Rectal smooth muscle tissue (tissue), 1 donor: ENCODE measurements around the gene BRIP1.
"Not testable (repeated sequence)": the region's sequence is repeated elsewhere in the genome, so short reads cannot be mapped to it uniquely, and the experiment has no call there.

Source experiments
- H3K27ac ChIP-seq: one replicate; pipeline ENCODE4 v1.7.0; 2013; ENCODE audit warnings: low read depth, low read length, inconsistent platforms
- H3K27me3 ChIP-seq: one replicate; pipeline ENCODE4 v1.7.0; 2013; ENCODE audit warnings: low read length; ENCODE audit not compliant: control insufficient read depth, insufficient read depth
- H3K36me3 ChIP-seq: one replicate; pipeline ENCODE4 v1.7.0; 2013; ENCODE audit warnings: low read length; ENCODE audit not compliant: control insufficient read depth, insufficient read depth
- H3K4me1 ChIP-seq: one replicate; pipeline ENCODE4 v1.7.0; 2013; ENCODE audit warnings: low read length; ENCODE audit not compliant: control insufficient read depth, insufficient read depth
- H3K4me3 ChIP-seq: one replicate; pipeline ENCODE4 v1.7.0; 2013; ENCODE audit warnings: low read length
- H3K9ac ChIP-seq: one replicate; pipeline ENCODE4 v1.7.0; 2013; ENCODE audit warnings: low read length

BRIP1 gene

DNA sequence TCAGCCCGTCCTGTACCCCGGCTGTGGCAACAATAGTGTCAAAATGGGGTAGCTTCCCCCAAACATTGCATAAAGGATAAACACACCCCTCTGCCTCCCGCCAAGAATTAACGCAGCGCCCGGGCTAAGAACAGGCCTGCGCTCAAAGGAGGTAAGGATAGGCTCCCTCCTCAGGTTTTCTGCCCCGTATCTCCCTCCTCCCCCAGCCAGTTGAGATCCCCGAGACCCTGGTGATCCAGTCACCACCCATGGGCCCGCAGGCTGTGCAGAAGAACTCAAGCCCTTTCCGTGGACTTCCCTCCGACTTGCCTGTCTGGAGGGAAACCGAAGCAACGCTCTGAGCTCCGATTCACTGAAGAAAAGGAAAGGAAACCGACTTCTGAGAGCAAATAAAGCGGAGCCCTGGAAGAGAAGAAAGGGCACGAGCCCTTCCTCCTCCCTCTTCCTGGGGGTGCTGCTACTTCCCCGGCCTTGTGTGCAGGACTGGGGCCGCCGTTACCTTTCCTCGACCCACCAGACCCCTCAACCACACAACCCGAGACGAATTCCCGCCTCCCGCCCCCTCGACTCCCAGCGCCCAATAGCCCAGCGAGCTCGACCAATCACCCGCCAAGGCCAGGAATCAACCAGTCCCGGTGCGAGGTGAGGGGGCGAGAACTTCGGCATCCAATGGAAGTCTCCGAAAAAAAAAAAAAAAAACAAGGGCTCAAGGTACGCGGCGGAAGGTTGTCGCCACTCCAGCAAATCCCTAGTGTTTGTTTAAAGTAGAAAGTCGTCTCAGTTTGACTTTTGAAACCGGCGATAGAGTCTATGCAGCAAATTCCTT is at the start of gene BRIP1:
TSS of gene BRIP1 (minus strand) at position 554 of the 826 bp plus-strand sequence. CDS start 1,989 bp downstream, outside the sequence.
- no peaks in the 10 kb centered on the region for H3K4me1 ChIP-seq
- peak within 1 kb of the TSS; percentile 30 for H3K27ac ChIP-seq
- H3K9ac ChIP-seq = peak within 1 kb of the TSS; percentile 25
- H3K27me3 ChIP-seq = no peaks in the 10 kb centered on the region
- H3K4me3 ChIP-seq = peak within 1 kb of the TSS; percentile 72
- peaks cover 3% of the 10 kb centered on the region for H3K36me3 ChIP-seq

DNA sequence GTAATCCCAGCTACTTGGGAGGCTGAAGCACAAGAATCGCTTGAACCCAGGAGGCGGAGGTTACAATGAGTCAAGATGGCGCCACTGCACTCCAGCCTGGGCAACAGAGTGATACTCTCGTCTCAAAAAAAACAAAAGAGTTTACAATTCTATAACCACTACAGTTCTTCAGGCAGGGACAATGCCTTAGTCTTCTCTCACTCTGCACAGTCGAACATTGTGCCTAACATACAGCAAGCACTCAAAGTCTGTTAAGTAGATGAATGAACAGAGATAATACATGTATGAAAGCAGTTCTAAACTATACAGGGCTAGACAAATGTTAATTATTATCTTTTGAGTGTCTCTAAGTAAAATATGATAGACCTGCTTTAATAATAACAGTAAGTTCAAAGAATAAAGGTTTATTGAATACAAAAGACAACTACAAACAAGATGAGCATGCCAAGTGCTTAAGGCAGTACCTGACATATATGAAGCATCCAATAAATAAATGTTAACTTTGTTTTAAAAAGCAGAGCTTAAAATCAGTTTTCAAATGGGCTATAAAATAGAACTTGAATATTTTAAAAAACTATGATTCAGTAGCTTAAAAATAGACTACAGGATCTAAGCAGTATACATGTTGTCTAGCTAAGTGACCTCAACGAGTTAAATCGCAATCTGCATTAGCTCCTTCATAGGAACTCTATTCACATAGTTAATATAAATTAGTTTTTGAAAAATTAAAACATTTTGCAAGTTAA is 45.1 kb upstream of the BRIP1 start:
- Histone ChIP-seq H3K4me1 (no peaks in the 10 kb centered on the region), H3K27me3 (no peaks in the 10 kb centered on the region), H3K9ac (no peak overlapping the region), H3K36me3 (peaks cover 14% of the 10 kb centered on the region), H3K27ac (no peak overlapping the region), H3K4me3 (no peak overlapping the region)

DNA sequence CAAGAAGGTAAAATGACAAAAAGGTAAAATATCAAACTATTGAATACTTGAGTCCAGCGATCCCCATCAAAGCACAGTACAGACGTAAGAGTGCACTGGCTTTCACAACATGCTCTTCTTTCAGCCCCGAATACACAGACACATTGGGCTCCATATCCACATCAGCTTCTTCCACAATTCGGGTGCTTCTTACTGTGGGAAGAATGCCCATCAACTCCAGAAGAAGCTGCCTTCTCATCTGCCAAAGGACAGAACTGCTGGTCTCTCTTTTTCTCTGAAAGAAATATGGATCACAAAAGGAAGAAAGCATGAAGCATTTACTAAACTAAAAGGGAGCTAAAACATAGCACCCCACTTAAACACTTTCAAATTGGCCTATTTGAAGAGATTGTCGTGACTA is 44.0 kb upstream of the BRIP1 start:
- no peak overlapping the region for H3K4me3 ChIP-seq
- H3K36me3 ChIP-seq = peaks cover 14% of the 10 kb centered on the region
- H3K9ac ChIP-seq = no peak overlapping the region
- H3K4me1 ChIP-seq = no peaks in the 10 kb centered on the region
- no peak overlapping the region for H3K27ac ChIP-seq
- no peaks in the 10 kb centered on the region for H3K27me3 ChIP-seq

DNA sequence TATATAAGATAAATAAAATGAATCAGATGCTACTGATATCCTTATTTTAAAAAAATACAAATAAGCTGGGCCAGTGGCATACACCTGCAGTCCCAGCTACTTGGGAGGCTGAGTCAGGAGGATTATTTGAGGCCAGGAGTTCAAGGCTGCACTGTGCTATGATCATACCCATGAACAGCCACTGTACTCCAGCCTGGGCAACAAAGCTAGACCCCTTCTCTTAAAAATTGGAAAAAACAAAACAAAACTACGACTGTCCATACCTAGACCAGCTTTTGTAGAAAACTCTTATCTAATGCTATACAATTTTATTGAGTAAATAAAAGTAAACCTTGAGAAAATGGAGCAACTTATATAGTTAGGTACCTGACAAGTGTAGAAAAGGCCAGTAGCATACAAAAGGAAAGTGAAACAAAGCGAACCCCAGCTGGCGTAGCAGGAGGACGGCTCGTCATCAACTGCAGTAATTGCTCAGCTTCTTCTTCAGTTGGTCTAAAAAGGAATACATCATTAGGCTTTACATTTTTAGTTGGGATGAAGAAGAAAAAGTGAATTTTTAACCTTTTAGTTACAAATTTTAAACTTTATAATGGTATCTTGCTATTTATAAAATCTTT is 40.9 kb upstream of the BRIP1 start:
- Histone ChIP-seq H3K9ac (no peak overlapping the region), H3K27ac (no peak overlapping the region), H3K4me1 (no peaks in the 10 kb centered on the region), H3K27me3 (no peaks in the 10 kb centered on the region), H3K36me3 (peaks cover 5% of the 10 kb centered on the region), H3K4me3 (no peak overlapping the region)

DNA sequence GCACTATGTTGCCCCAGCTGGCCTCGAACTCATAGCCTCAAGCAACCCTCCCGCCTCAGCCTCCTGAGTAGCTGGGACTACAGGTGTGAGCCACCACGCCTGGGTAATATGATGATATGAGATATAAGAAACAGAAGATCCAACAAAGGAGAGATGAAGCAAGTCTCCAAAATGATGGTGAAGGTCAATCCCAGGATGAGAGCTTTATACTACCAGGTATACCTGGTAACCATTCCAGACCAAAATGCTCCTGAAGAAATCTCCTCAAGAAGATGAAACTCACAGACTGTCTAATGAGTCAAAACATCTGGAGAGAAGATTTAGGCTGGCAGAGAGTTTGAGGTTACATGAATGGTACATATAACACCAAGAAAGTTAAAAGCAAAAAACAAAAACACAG is 39.9 kb upstream of the BRIP1 start:
- Histone ChIP-seq H3K4me3 (no peak overlapping the region), H3K27me3 (no peaks in the 10 kb centered on the region), H3K4me1 (no peaks in the 10 kb centered on the region), H3K9ac (no peak overlapping the region), H3K27ac (no peak overlapping the region), H3K36me3 (peaks cover 5% of the 10 kb centered on the region)

DNA sequence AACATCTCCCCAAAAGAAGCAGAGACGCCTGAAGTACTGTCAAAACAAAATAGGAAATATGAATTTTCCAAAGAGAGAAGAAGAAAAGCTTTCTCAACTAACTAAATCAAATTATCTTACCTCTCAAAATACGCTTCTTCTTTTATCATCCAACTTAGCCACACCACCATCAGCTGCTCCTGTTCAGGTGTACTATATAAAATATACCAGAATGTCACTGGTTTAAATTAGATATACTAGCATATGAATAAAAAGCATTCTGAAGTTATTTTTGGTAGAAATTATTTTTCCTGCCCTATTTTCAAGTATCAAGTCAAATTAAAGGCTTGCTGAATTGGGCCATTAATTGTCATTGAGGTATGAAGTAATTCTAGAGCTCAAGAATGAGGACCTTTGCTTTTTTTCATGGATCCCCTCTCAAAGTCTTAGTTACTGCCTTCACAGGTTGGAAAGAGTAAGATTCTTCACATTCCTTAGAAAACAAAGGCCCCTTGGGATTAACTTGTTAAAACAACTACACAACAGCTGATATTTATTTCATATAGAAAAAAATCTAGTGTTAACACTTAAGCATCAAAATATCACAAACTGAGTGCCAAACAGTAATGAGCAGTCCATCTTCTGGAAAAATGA is 34.3 kb upstream of the BRIP1 start:
- H3K36me3 ChIP-seq = peaks cover 4% of the 10 kb centered on the region
- no peak overlapping the region for H3K27ac ChIP-seq

DNA sequence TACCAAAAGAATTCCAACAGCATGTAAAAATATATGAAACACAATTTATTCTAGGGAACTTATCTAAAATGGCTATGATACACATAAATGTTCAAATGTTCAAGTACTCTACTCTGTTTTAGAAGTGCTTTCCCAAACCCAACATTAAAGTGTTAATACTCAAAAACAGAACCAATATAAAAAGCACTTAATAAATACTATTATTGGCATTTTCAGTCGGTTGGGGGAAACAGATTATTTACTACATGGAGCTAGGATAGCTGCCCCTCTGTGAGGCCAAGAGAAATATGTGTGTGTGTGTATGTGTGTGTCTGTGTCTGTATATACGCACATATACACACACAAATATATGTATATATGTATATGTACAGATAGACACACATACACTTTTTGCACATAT is 32.1 kb upstream of the BRIP1 start:
- Histone ChIP-seq H3K9ac (no peak overlapping the region), H3K36me3 (peaks cover 3% of the 10 kb centered on the region), H3K4me3 (no peak overlapping the region), H3K27ac (no peak overlapping the region), H3K4me1 (no peaks in the 10 kb centered on the region), H3K27me3 (no peaks in the 10 kb centered on the region)

More for the DNA sequence above, 34.3 kb upstream of the BRIP1 start:
- Histone ChIP-seq H3K9ac (no peak overlapping the region), H3K27me3 (no peaks in the 10 kb centered on the region), H3K4me3 (no peak overlapping the region), H3K4me1 (no peaks in the 10 kb centered on the region)

DNA sequence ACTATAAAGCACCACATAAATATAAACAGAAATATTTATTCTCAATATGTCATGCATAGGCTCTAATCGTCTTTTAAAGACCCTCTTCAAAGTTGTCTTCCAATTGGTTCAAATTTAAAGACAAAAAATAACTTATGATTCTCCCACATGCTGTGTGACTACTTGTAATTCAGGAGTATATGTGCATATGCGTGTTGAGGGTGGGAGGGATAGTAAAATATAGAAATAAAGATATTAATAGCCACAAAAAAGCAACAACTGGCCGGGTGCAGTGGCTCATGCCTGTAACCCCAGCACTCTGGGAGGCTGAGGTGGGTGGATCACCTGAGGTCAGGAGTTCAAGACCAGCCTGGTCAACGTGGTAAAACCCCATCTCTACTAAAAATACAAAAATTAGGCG is 31.0 kb upstream of the BRIP1 start:
- H3K4me3 ChIP-seq, H3K36me3 ChIP-seq, H3K4me1 ChIP-seq, H3K27me3 ChIP-seq, H3K27ac ChIP-seq, H3K9ac ChIP-seq: not testable (repeated sequence)

DNA sequence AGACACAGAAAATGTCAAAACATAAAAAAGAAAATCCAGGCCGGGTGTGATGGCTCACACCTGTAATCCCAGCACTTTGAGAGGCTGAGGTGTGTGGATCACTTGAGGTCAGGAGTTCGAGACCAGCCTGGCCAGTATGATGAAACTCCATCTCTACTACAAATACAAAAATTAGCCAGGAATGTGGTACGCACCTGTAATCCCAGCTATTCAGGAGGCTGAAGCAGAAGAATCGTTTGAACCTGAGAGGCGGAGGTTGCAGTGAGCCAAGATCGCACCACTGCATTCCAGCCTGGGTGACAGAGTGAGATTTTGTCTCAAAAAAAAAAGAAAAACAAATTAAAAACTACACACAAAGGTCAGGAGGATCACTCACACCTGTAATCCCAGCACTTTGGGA is 24.4 kb upstream of the BRIP1 start:
- not testable (repeated sequence) for H3K27ac ChIP-seq, H3K4me3 ChIP-seq, H3K9ac ChIP-seq, H3K4me1 ChIP-seq, H3K36me3 ChIP-seq, H3K27me3 ChIP-seq

DNA sequence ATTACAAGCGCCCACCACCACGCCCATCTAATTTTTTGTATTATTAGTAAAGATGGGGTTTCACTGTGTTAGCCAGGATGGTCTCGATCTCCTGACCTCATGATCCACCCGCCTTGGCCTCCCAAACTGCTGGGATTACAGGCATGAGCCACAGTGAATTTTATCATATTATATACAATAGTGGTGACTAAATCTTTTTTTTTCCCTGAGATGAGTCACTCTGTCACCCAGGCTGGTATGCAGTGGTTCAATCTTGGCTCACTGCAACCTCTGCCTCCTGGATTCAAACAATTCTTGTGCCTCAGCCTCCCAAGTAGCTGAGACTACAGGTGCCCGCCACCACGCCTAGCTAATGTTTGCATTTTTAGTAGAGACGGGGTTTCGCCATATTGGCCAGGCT is 22.5 kb upstream of the BRIP1 start:
- H3K4me1 ChIP-seq, H3K9ac ChIP-seq, H3K4me3 ChIP-seq, H3K36me3 ChIP-seq, H3K27ac ChIP-seq, H3K27me3 ChIP-seq: not testable (repeated sequence)

DNA sequence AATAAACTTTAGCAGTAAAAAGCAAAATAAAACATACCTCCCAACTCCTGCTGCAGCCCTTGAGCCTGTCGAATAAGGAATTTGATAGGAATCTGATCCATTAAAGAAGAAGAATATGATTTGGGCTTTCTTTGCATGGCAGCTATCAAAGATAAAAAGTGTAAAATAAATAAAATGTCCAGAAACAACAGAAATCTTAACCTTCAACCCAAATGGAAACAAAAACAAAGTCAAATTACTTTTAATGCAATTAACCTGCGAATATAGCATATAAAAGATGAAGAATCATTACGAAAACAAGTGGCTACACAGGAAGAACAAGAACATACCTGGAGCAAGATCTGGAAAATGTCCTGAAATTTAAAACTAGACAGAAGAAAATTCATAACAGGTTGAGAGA is 21.5 kb upstream of the BRIP1 start:
- Histone ChIP-seq H3K9ac (no peak overlapping the region), H3K27me3 (no peaks in the 10 kb centered on the region), H3K27ac (no peak overlapping the region), H3K4me3 (no peak overlapping the region), H3K36me3 (no peaks in the 10 kb centered on the region), H3K4me1 (no peaks in the 10 kb centered on the region)

DNA sequence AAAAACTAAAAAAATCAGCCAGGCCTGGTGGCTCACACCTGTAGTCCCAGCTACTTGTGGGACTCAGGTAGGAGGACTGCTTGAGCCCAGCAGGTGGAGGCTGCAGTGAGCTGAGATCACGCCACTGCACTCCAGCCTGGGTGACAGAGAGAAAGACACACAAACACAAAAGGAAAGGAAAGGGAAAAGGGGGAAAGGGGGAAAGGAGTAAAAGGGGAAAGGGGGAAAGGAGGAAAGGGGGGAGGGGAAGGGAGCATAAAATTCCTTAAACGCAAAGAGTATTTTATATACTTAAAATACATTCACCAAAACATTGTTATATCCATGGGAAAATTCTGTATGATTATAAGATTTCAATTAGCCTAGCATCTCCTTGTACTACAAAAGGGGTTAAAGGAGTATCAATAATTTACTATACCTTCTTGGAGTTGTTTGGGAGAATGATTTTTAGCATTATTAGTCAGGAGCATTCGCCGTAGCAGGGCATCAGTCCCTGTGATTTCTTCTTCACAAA is 17.3 kb upstream of the BRIP1 start:
- H3K27me3 ChIP-seq = no peaks in the 10 kb centered on the region
- no peaks in the 10 kb centered on the region for H3K4me1 ChIP-seq
- H3K36me3 ChIP-seq = peaks cover 2% of the 10 kb centered on the region
- H3K9ac ChIP-seq = no peak overlapping the region
- H3K4me3 ChIP-seq = no peak overlapping the region
- H3K27ac ChIP-seq = no peak overlapping the region
